ENCODE data around the gene RRP12. TPM values are rescaled to one million over a fixed set of nuclear protein-coding genes. Genes with fewer than 3 reads are reported as not detected.
A peak's percentile ranks its signal among the peaks of the same experiment; 100 is the strongest.

RRP12 gene
- polyA plus RNA-seq, 1 of the 3 experiments (the other 2 are of a cell fraction) = 46.4 TPM

- TF ChIP-seq USF2 (IDR thresholded peaks at IDR 0.05; ENCODE audit: borderline replicate concordance, low read depth, low read length) (no peak), RAD21 (IDR thresholded peaks at IDR 0.05; ENCODE audit: low read length) (no peak)
Measured at GRCh38 chr10:97321032-97321803, 79.9 kb downstream of the RRP12 start (continued).

GRCh38 chr10:97320480-97321031 is 80.6 kb downstream of the RRP12 start:
- no peaks in the 10 kb centered on the region for H3K27me3 ChIP-seq (ENCODE audit: insufficient read depth)
- H3K4me3 ChIP-seq (ENCODE audit: low read depth in 2 of 2, low read length in 1 of 2) = 0 out of 4 replicates have a peak overlapping the region, but pooled peaks of 1 of the 2 experiments have one; percentile 82
- no peaks in the 10 kb centered on the region for H3K36me3 ChIP-seq (replicated peaks in 1 of 2; ENCODE audit: control insufficient read depth in 1 of 2, insufficient read depth in 2 of 2, low read length in 1 of 2)
- H3K9me2 ChIP-seq = no peaks in the 10 kb centered on the region
- 88% methylated on average over 22 of the region's 24 CpGs for WGBS (ENCODE audit: low lambda C conversion rate)
- CTCF ChIA-PET = interaction anchor here (0.9 to 2.2 kb wide), 6 partner anchors 8 to 42 kb away, joined by 4 to 15 read pairs (median 8); partner anchors contain the start of genes ARHGAP19 and FRAT2
- H4K20me1 ChIP-seq (ENCODE audit: insufficient read depth) = no peaks in the 10 kb centered on the region
- 0 out of 2 replicates have a peak overlapping the region, but pooled peaks have one; percentile 53 for H2AFZ ChIP-seq (ENCODE audit: low read depth)
- POLR2A ChIA-PET = interaction anchor here (1.3 to 2.0 kb wide), 3 partner anchors 12 to 80 kb away, joined by 5 to 11 read pairs (median 7); partner anchors contain the start of genes ARHGAP19 and RRP12
- H3K79me2 ChIP-seq (ENCODE audit: insufficient read depth) = no peaks in the 10 kb centered on the region
- peaks cover 0 to 5% of the 10 kb centered on the region in 2 experiments; a peak in 1 of 4 replicates for H3K4me1 ChIP-seq (ENCODE audit: control insufficient read depth in 1 of 2, insufficient read depth in 2 of 2, low read depth in 1 of 2, low read length in 1 of 2)
- no peak for TF ChIP-seq POLR2AphosphoS5 (IDR thresholded peaks at IDR 0.05; ENCODE audit: low read depth, low read length)
- no peak for TF ChIP-seq FOXM1 (IDR thresholded peaks at IDR 0.05; ENCODE audit: low read depth)
- no peak for TF ChIP-seq YY1 (IDR thresholded peaks at IDR 0.05; ENCODE audit: low read depth)
- no peak for TF ChIP-seq FOSL2 (IDR thresholded peaks at IDR 0.05; ENCODE audit: borderline replicate concordance, low read depth)
- no peak for TF ChIP-seq EZH2phosphoT487 (IDR thresholded peaks at IDR 0.05; ENCODE audit: borderline replicate concordance, low read depth)
- no peak for TF ChIP-seq CHD2 (IDR thresholded peaks at IDR 0.05; ENCODE audit: low read length, partially characterized antibody)
- H3K9ac ChIP-seq = no peak overlapping the region
- H3F3A ChIP-seq (replicated peaks; ENCODE audit: insufficient read depth) = peaks cover 5% of the 10 kb centered on the region
- no peaks in the 10 kb centered on the region for H3K9me3 ChIP-seq
- peak; percentile 27 for DNase-seq
- H3K27ac ChIP-seq (ENCODE audit: low read depth in 2 of 2, low read length in 1 of 2) = no peak overlapping the region
- peak overlapping the region; percentile 85 for H3K4me2 ChIP-seq

GRCh38 chr10:97319671-97320479 is 81.3 kb downstream of the RRP12 start:
- H3K9me3 ChIP-seq = no peaks in the 10 kb centered on the region
- H3K4me1 ChIP-seq (ENCODE audit: control insufficient read depth in 1 of 2, insufficient read depth in 2 of 2, low read depth in 1 of 2, low read length in 1 of 2) = peaks cover 0 to 5% of the 10 kb centered on the region in 2 experiments; a peak in 1 of 4 replicates
- H3K9me2 ChIP-seq = no peaks in the 10 kb centered on the region
- no peaks in the 10 kb centered on the region for H3K79me2 ChIP-seq (ENCODE audit: insufficient read depth)
- WGBS (ENCODE audit: low lambda C conversion rate) = 30% methylated on average over 21 of the region's 83 CpGs
- peaks cover 5% of the 10 kb centered on the region for H3F3A ChIP-seq (replicated peaks; ENCODE audit: insufficient read depth)
- peak overlapping the region; percentile 85 for H3K4me2 ChIP-seq
- no peak overlapping the region; the same call in 1 of the 2 replicates for H3K9ac ChIP-seq
- no peaks in the 10 kb centered on the region for H3K36me3 ChIP-seq (replicated peaks in 1 of 2; ENCODE audit: control insufficient read depth in 1 of 2, insufficient read depth in 2 of 2, low read length in 1 of 2)
- no peak for TF ChIP-seq CHD2 (IDR thresholded peaks at IDR 0.05; ENCODE audit: low read length, partially characterized antibody)
- no peak for TF ChIP-seq RFX5 (IDR thresholded peaks at IDR 0.05; ENCODE audit: low read length)
- peak; percentile 17 for TF ChIP-seq CTCF (IDR thresholded peaks at IDR 0.05)
- peak; percentile 84 for DNase-seq
- ChIA-PET POLR2A (interaction anchor here (0.9 to 2.0 kb wide), 4 partner anchors 8 to 81 kb away, joined by 3 to 11 read pairs (median 6); partner anchors contain the start of genes ARHGAP19 and RRP12), CTCF (interaction anchor here (0.6 to 2.5 kb wide), 9 partner anchors 9 to 575 kb away, joined by 3 to 15 read pairs (median 7); partner anchors contain the start of genes ARHGAP19 and FRAT2)
- no peaks in the 10 kb centered on the region for H3K27me3 ChIP-seq (ENCODE audit: insufficient read depth)
- no peak overlapping the region for H3K27ac ChIP-seq (ENCODE audit: low read depth in 2 of 2, low read length in 1 of 2)
- H3K4me3 ChIP-seq (ENCODE audit: low read depth in 2 of 2, low read length in 1 of 2) = peak overlapping the region; percentile 67 to 82
- peak overlapping the region; percentile 53 for H2AFZ ChIP-seq (ENCODE audit: low read depth)
- no peaks in the 10 kb centered on the region for H4K20me1 ChIP-seq (ENCODE audit: insufficient read depth)
